Measurements from ENCODE around the gene RERE.

Gene RERE

DNA sequence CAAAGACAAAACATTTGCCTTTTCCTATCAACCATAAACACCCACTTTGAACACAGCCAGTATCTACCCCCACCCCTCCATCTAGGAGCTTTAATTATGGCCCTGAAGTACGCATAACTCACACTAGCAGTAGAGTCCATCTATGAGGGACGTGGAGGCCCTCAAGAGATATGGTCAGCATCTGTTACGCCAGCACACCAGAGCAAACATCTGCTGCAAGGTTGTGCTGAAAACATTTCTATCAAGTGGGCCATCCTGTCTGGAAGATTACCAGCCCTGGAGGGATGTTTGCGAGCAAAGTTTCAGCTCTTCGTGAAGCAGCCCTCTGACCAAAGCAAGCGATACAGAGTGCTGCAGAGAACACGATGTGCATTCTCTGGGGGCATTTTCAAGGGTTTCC lies 424.9 kb downstream of the RERE start:
- Histone ChIP-seq H3K27me3 (no peaks in the 10 kb centered on the region), H3K4me1 (ENCODE audit: control insufficient read depth in 1 of 2, insufficient read depth in 1 of 2, low read depth in 1 of 2, low read length in 1 of 2) (peaks cover 75 to 77% of the 10 kb centered on the region in 2 experiments), H3K4me3 (ENCODE audit: low read depth in 1 of 2, low read length in 1 of 2) (no peak overlapping the region), H3K9me3 (no peaks in the 10 kb centered on the region), H3K36me3 (peaks cover 53% of the 10 kb centered on the region), H3K27ac (no peak overlapping the region)
- TF ChIP-seq, protein P1, sequence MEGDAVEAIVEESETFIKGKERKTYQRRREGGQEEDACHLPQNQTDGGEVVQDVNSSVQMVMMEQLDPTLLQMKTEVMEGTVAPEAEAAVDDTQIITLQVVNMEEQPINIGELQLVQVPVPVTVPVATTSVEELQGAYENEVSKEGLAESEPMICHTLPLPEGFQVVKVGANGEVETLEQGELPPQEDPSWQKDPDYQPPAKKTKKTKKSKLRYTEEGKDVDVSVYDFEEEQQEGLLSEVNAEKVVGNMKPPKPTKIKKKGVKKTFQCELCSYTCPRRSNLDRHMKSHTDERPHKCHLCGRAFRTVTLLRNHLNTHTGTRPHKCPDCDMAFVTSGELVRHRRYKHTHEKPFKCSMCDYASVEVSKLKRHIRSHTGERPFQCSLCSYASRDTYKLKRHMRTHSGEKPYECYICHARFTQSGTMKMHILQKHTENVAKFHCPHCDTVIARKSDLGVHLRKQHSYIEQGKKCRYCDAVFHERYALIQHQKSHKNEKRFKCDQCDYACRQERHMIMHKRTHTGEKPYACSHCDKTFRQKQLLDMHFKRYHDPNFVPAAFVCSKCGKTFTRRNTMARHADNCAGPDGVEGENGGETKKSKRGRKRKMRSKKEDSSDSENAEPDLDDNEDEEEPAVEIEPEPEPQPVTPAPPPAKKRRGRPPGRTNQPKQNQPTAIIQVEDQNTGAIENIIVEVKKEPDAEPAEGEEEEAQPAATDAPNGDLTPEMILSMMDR (IDR thresholded peaks at IDR 0.05) = no peak

GRCh38 chr1:8390707-8391106 lies 426.7 kb downstream of the RERE start:
- TF ChIP-seq, protein P1 (IDR thresholded peaks at IDR 0.05) = no peak
- Histone ChIP-seq H3K9me3 (no peaks in the 10 kb centered on the region), H3K36me3 (peaks cover 38% of the 10 kb centered on the region), H3K4me3 (ENCODE audit: low read depth in 1 of 2, low read length in 1 of 2) (no peak overlapping the region), H3K27ac (peak overlapping the region; percentile 51), H3K4me1 (ENCODE audit: control insufficient read depth in 1 of 2, insufficient read depth in 1 of 2, low read depth in 1 of 2, low read length in 1 of 2) (peaks cover 71 to 75% of the 10 kb centered on the region in 2 experiments), H3K27me3 (no peaks in the 10 kb centered on the region)

DNA sequence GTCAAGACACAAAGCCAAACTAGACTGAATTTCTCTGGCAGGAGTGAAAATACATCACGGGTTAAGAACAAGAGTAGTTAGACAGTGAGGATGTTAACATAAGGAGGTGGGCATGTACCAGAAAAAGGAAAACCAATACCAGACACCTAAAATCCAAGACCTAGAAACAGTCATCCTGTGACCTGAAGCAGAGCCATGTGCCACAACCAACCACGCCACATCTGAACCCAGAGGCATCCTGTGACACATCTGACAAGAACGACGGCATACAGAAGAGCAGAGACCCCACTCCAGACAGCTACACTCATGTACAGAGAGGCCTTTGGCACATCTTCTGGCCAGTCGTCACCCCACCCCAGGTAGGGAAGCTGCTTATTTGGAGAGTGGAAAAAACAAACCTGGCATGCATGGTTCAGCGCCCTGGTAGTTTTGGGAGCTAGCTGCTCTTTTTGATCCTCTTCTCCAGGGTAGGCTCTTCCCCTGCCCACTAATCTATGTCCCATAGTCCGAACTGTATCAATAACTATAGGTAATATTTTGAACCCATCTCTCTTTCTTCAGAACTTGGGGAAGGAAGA lies 427.4 kb downstream of the RERE start:
- no peak overlapping the region for H3K4me3 ChIP-seq (ENCODE audit: low read depth in 1 of 2, low read length in 1 of 2)
- TF ChIP-seq, protein P1 (IDR thresholded peaks at IDR 0.05) = no peak
- no peaks in the 10 kb centered on the region for H3K27me3 ChIP-seq
- H3K4me1 ChIP-seq (ENCODE audit: control insufficient read depth in 1 of 2, insufficient read depth in 1 of 2, low read depth in 1 of 2, low read length in 1 of 2) = peaks cover 71 to 75% of the 10 kb centered on the region in 2 experiments
- peak overlapping the region; percentile 61 for H3K27ac ChIP-seq
- H3K9me3 ChIP-seq = no peaks in the 10 kb centered on the region
- H3K36me3 ChIP-seq = peaks cover 38% of the 10 kb centered on the region

DNA sequence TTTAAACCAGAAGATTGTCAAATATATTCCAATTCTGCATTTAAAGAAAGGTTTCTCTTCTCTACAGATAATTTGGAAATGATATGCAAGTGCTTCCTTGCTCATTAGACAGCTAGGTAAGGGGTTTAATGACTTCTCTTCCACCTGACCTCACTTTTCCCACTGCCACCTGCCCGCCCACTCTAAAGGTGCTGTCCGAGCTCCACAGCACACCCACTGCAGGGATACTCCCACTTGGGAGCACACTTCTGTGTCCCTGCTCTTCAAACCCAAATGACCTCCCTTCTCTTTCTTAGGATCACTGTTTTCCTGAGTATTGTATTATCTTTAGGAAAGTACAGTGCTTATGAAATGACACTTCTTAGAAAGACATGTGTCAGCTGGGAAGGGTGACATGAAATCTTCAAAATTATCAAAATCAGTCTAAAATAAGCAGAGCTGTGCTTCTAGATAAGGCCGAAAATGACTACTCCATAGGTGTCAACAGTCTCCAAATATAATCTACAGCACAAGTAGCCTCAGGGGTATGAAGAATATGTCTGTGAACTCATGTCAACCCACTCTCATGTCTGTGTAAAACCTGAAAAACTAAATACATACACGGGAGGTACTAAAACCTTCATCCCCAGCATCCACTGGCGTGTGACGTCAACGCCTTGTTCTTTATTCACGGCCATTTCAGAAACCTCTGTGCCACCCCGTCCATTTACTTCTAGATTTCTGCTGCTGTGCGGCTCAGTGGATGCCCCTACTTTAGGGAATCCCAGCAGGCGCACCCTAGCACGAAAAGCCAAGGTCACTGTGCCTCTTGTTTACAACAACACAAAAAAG lies 428.5 kb downstream of the RERE start:
- Histone ChIP-seq H3K27ac (peak overlapping the region; percentile 61), H3K36me3 (peaks cover 49% of the 10 kb centered on the region), H3K4me1 (ENCODE audit: control insufficient read depth in 1 of 2, insufficient read depth in 1 of 2, low read depth in 1 of 2, low read length in 1 of 2) (peaks cover 71 to 75% of the 10 kb centered on the region in 2 experiments), H3K27me3 (no peaks in the 10 kb centered on the region), H3K9me3 (no peaks in the 10 kb centered on the region), H3K4me3 (ENCODE audit: low read depth in 1 of 2, low read length in 1 of 2) (no peak overlapping the region)
- TF ChIP-seq, protein P1 (IDR thresholded peaks at IDR 0.05) = no peak

DNA sequence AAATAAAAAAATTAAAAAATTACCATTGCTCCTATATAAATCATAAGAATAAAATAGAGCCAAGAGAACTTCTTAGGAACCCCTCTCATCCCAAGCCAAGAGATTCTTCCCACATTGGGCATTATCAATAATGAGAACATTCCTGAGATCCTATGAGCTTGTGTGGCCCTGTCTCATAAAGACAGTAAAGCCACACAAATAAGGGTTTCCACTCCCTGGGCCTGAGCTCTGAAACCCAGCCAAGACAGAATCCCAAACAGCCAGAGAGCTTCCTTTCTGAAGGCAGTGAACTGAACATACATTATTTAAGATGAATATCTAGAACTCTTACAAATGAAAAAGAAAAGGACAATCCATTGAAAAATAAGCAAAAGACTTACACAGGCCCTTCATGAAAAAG lies 431.2 kb downstream of the RERE start:
- peaks cover 93 to 95% of the 10 kb centered on the region in 2 experiments for H3K4me1 ChIP-seq (ENCODE audit: control insufficient read depth in 1 of 2, insufficient read depth in 1 of 2, low read depth in 1 of 2, low read length in 1 of 2)

More for the DNA sequence above, 431.2 kb downstream of the RERE start:
- TF ChIP-seq, protein P1 (IDR thresholded peaks at IDR 0.05) = no peak
- peaks cover 31% of the 10 kb centered on the region for H3K36me3 ChIP-seq
- H3K4me3 ChIP-seq (ENCODE audit: low read depth in 1 of 2, low read length in 1 of 2) = no peak overlapping the region
- H3K27me3 ChIP-seq = no peaks in the 10 kb centered on the region
- no peaks in the 10 kb centered on the region for H3K9me3 ChIP-seq
- H3K27ac ChIP-seq = peak overlapping the region; percentile 71

Data from neutrophil (primary cell).